Liver (tissue), 9 donors: ENCODE results near the gene CBFA2T2. TPM values are rescaled to one million over a fixed set of nuclear protein-coding genes. Genes with fewer than 3 reads are reported as not detected.

Source experiments
- DNase-seq: peaks from one replicate; pipeline ENCODE4 v3.0.0-alpha.2; 2017; ENCODE audit warnings: low spot score
- H3K27ac ChIP-seq, 2 donors: one replicate each; pipeline ENCODE4 v1.7.0; 2013; ENCODE audit warnings: inconsistent platforms in 2 of 2, low read length in 2 of 2, control low read depth in 1 of 2, low read depth in 1 of 2, mild to moderate bottlenecking in 1 of 2
- H3K27me3 ChIP-seq, 4 donors: one replicate each; pipeline versions ENCODE4 v1.6.1 to v1.7.0; 2013; ENCODE audit warnings: low read length in 3 of 4, inconsistent platforms in 1 of 4, mild to moderate bottlenecking in 1 of 4, moderate library complexity in 1 of 4; ENCODE audit not compliant: control insufficient read depth in 4 of 4, insufficient read depth in 4 of 4
- H3K36me3 ChIP-seq, 4 donors: one replicate each; pipeline versions ENCODE4 v1.6.1 to v1.7.0; 2013; ENCODE audit warnings: low read length in 3 of 4, mild to moderate bottlenecking in 3 of 4, low read depth in 1 of 4, moderate library complexity in 1 of 4; ENCODE audit not compliant: control insufficient read depth in 4 of 4, insufficient read depth in 3 of 4
- H3K4me1 ChIP-seq, 4 donors: one replicate each; pipeline versions ENCODE4 v1.6.1 to v1.7.0; 2013; ENCODE audit warnings: low read length in 3 of 4, mild to moderate bottlenecking in 3 of 4, moderate library complexity in 1 of 4; ENCODE audit not compliant: control insufficient read depth in 4 of 4, insufficient read depth in 4 of 4
- H3K4me3 ChIP-seq, 3 donors: one replicate each; pipeline versions ENCODE4 v1.6.1 to v1.7.0; 2013; ENCODE audit warnings: low read length in 3 of 3, control low read depth in 1 of 3, low read depth in 1 of 3, mild to moderate bottlenecking in 1 of 3
- H3K9ac ChIP-seq, 2 donors: one replicate each; pipeline ENCODE4 v1.7.0; 2013; ENCODE audit warnings: low read length in 2 of 2, mild to moderate bottlenecking in 2 of 2, moderate library complexity in 2 of 2, control low read depth in 1 of 2, low read depth in 1 of 2
- H3K9me3 ChIP-seq, 4 donors: one replicate each; pipeline versions ENCODE4 v1.6.1 to v1.7.0; 2013; ENCODE audit warnings: low read length in 3 of 4; ENCODE audit not compliant: control insufficient read depth in 4 of 4
- EGR1 ChIP-seq, 2 donors: IDR thresholded peaks; 2 replicates each; pipeline ENCODE4 v1.6.1; 2016 to 2018; ENCODE audit warnings: antibody characterized with exemption in 2 of 2, low read depth in 2 of 2
- FOXA1 ChIP-seq: IDR thresholded peaks from 2 replicates; pipeline ENCODE4 v1.6.1; 2016; ENCODE audit warnings: antibody characterized with exemption
- FOXA2 ChIP-seq: IDR thresholded peaks from 2 replicates; pipeline ENCODE4 v1.6.1; 2016; ENCODE audit warnings: antibody characterized with exemption
- GABPA ChIP-seq, 2 donors: IDR thresholded peaks in 1 of 2; conservative IDR thresholded peaks in 1 of 2; 2 replicates each; pipeline ENCODE4 v1.6.1; 2016; ENCODE audit warnings: antibody characterized with exemption in 2 of 2, mild to moderate bottlenecking in 1 of 2, moderate library complexity in 1 of 2
- HNF4A ChIP-seq, 2 donors: conservative IDR thresholded peaks; 2 replicates each; pipeline ENCODE4 v1.6.1; 2016; ENCODE audit warnings: antibody characterized with exemption in 2 of 2, mild to moderate bottlenecking in 2 of 2
- HNF4G ChIP-seq: IDR thresholded peaks from 2 replicates; pipeline ENCODE4 v1.6.1; 2016; ENCODE audit warnings: antibody characterized with exemption
- JUND ChIP-seq, 2 donors: IDR thresholded peaks; 2 replicates each; pipeline ENCODE4 v1.6.1; 2016; ENCODE audit warnings: antibody characterized with exemption in 2 of 2
- NR2F2 ChIP-seq: IDR thresholded peaks from 2 replicates; pipeline ENCODE4 v1.6.1; 2016; ENCODE audit warnings: antibody characterized with exemption
- RAD21 ChIP-seq, 2 donors: IDR thresholded peaks; 2 replicates each; pipeline ENCODE4 v1.6.1; 2016; ENCODE audit warnings: antibody characterized with exemption in 2 of 2, mild to moderate bottlenecking in 2 of 2
- SP1 ChIP-seq: IDR thresholded peaks from 2 replicates; pipeline ENCODE4 v1.6.1; 2018; ENCODE audit warnings: antibody characterized with exemption, mild to moderate bottlenecking
- TAF1 ChIP-seq: conservative IDR thresholded peaks from 2 replicates; pipeline ENCODE4 v1.6.1; 2016; ENCODE audit warnings: antibody characterized with exemption, mild to moderate bottlenecking
- YY1 ChIP-seq: IDR thresholded peaks from 2 replicates; pipeline ENCODE4 v1.6.1; 2016; ENCODE audit warnings: antibody characterized with exemption, mild to moderate bottlenecking
- WGBS: extraction: QIAGEN DNeasy Blood & Tissue Kit; methylation state at CpG from one replicate; pipeline ENCODE4 v1.1.7; 2013; 5-methylcytosine and 5-hydroxymethylcytosine counted together
- polyA plus RNA-seq, 2 donors: library from polyadenylated mRNA; stranded (reverse) in 1 of 2; unstranded in 1 of 2; fragments of 200-250 nt in 1 of 2; fragments of >200 nt in 1 of 2; fragmentation: Nextera tagmentation in 1 of 2; extraction: Ambion mirVana in 1 of 2; gene quantifications; one replicate each; pipeline versions ENCODE4 v1.2.1 to v1.2.3, GENCODE V29; 2013 to 2015
- total RNA-seq, 2 donors: library from RNA; depleted of rRNA; stranded (reverse); fragments of >200 nt; gene quantifications; one replicate each; pipeline ENCODE4 v1.2.3, GENCODE V29; 2014
- TF ChIP-seq, protein P1 (sequence below): IDR thresholded peaks from 2 replicates; pipeline ENCODE4 v1.6.1; 2016; ENCODE audit warnings: antibody characterized with exemption
- TF ChIP-seq, protein P2 (sequence below): IDR thresholded peaks from 2 replicates; pipeline ENCODE4 v1.6.1; 2016; ENCODE audit warnings: antibody characterized with exemption
- TF ChIP-seq, protein P3 (sequence below): IDR thresholded peaks from 2 replicates; pipeline ENCODE4 v1.6.1; 2016; ENCODE audit warnings: antibody characterized with exemption
- TF ChIP-seq, protein P4 (sequence below): fragments of 150-350 bp; IDR thresholded peaks from 2 replicates; pipeline ENCODE4 v1.5.1; 2017; ENCODE audit warnings: improper control_type of control experiment, low read depth, low read length; ENCODE audit not compliant: missing input control
- donor health status: healthy.
- donor health status: healthy.
- donor health status: healthy.
- donor health status: healthy.
- donor health status: healthy.

The CBFA2T2 gene
- total and polyA plus RNA-seq, 4 donors: 2.0 to 5.5 (median 5.3) TPM

DNA sequence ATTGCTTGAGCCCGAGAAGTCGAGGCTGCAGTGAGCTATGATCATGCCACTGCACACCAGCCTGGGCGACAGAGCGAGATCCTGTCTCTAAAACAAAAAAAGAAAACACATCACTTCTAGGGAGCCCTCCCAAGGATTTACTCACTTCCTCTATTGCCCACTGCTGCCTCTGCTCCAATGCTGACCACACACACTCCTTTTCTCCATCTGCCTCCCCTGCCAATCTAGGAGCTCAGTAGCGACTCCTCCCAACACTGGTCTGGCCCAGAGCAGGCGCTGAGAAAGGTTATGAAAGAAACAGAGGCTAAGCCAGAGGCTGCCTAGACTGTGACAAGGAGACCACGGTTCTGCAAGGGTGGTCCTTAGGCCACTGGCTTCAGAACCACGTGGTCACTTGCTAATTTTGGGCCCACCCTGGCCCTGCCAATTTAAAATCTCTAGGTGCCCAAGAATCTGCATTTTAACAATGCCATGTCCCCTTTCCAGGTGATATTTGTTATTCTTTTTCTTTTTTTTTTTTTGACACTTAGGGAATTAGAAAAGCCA lies 197.5 kb downstream of the CBFA2T2 start:
- H3K4me1 ChIP-seq: peaks cover 2 to 19% (median 8%) of the 10 kb centered on the region in 4 donors
- no peak overlapping the region for H3K4me3 ChIP-seq
- H3K9me3 ChIP-seq: no peaks in the 10 kb centered on the region
- no peak overlapping the region for H3K27ac ChIP-seq
- no peak overlapping the region for H3K9ac ChIP-seq
- TF ChIP-seq NR2F2 (no peak), YY1 (no peak)
- no peaks in the 10 kb centered on the region for H3K27me3 ChIP-seq
- 81% methylated on average over 8 of the region's 8 CpGs for WGBS
- DNase-seq: no peak
- no peaks in the 10 kb centered on the region for H3K36me3 ChIP-seq

DNA sequence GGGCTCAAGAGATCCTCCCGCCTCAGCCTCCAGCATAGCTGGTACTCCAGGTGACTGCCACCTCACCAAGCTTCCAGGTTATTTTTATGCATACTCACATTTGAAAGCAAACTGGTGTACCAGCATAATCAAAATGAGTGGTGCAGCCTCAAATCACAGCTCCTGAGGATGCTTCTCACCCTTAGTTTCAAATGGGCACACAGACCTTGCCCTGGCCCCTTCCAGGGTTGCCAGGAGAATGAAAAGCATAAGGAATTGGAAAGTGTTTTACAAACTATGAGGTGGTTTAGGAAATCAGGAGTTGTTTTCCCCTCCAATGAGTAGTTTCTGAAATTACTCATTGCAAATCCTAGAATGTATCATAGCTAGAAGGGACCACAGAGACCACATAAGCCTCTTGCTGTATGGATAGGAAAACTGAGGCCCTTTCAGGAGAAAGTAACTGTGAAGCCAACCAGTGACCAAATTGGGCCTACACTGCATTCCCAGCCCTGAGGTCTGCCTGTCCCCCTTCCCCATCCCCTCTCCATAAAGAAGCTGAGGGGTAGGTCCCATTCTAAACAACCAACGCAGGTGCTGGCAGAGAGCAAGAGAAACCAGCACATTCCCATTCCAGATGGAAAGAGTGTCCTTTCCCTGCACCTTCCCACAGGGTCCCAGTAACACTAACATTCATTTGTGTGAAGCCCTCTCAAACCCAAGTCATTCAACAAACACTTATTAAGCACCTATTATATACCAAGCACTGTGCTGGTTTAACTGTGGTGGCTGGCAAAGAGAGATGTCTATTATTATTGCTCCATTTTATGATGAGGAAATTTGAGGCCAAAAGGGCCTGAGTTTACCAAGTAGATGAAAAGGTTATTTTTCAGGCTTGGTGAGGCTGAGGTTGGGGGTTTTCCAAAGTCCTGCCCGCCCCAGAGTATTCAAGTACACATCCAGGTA lies 198.4 kb downstream of the CBFA2T2 start:
- Histone ChIP-seq H3K9ac (no peak overlapping the region), H3K27me3 (no peaks in the 10 kb centered on the region), H3K27ac (no peak overlapping the region), H3K4me3 (no peak overlapping the region), H3K4me1 (peaks cover 2 to 19% (median 8%) of the 10 kb centered on the region in 4 donors), H3K36me3 (no peaks in the 10 kb centered on the region), H3K9me3 (no peaks in the 10 kb centered on the region)
- WGBS: 96% methylated on average over 3 of the region's 3 CpGs
- TF ChIP-seq FOXA1: no peak
- TF ChIP-seq, protein P1, sequence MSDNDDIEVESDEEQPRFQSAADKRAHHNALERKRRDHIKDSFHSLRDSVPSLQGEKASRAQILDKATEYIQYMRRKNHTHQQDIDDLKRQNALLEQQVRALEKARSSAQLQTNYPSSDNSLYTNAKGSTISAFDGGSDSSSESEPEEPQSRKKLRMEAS: no peak
- TF ChIP-seq, protein P2, sequence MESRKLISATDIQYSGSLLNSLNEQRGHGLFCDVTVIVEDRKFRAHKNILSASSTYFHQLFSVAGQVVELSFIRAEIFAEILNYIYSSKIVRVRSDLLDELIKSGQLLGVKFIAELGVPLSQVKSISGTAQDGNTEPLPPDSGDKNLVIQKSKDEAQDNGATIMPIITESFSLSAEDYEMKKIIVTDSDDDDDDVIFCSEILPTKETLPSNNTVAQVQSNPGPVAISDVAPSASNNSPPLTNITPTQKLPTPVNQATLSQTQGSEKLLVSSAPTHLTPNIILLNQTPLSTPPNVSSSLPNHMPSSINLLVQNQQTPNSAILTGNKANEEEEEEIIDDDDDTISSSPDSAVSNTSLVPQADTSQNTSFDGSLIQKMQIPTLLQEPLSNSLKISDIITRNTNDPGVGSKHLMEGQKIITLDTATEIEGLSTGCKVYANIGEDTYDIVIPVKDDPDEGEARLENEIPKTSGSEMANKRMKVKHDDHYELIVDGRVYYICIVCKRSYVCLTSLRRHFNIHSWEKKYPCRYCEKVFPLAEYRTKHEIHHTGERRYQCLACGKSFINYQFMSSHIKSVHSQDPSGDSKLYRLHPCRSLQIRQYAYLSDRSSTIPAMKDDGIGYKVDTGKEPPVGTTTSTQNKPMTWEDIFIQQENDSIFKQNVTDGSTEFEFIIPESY: no peak
- TF ChIP-seq YY1: no peak
- no peak for TF ChIP-seq HNF4A (conservative IDR thresholded peaks at IDR 0.05)
- no peak for DNase-seq

DNA sequence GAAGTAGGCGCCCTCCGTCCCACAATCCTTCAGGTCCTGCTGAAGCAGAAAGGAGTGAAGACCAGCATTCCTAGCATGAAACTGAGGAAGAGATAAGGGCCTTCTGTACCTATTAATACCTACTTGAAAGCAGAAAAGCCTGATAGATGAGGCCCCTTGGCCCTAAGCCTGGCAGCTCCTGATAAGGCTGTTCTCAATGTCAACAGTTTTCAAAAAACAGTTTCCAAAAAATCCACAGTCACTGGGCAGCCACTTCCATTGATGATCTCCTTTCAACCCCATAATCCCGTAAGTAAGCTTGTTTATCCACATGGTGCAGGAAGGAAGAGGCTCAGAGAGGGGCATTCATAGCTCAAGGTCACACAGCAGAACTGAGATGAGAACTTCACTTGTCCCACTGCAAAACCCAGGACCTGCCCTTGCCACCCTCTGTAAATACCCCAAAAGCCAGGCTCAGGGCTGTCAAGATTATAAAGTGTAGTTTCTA lies 199.1 kb downstream of the CBFA2T2 start:
- no peaks in the 10 kb centered on the region for H3K9me3 ChIP-seq
- peaks cover 2 to 16% (median 8%) of the 10 kb centered on the region in 4 donors for H3K4me1 ChIP-seq
- 88% methylated on average over 3 of the region's 3 CpGs for WGBS
- TF ChIP-seq EGR1 (IDR thresholded peaks at IDR 0.05; ENCODE audit: low read depth in 2 of 2) (no peak), RAD21 (IDR thresholded peaks at IDR 0.05) (no peak), TAF1 (no peak), FOXA2 (no peak), GABPA (IDR thresholded peaks at IDR 0.05 in 1 of 2, conservative IDR thresholded peaks at IDR 0.05 in 1 of 2) (no peak), NR2F2 (no peak), SP1 (no peak), HNF4G (no peak), FOXA1 (no peak), JUND (IDR thresholded peaks at IDR 0.05) (no peak), YY1 (no peak)
- TF ChIP-seq, protein P3, sequence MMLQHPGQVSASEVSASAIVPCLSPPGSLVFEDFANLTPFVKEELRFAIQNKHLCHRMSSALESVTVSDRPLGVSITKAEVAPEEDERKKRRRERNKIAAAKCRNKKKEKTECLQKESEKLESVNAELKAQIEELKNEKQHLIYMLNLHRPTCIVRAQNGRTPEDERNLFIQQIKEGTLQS: no peak
- TF ChIP-seq, protein P4, sequence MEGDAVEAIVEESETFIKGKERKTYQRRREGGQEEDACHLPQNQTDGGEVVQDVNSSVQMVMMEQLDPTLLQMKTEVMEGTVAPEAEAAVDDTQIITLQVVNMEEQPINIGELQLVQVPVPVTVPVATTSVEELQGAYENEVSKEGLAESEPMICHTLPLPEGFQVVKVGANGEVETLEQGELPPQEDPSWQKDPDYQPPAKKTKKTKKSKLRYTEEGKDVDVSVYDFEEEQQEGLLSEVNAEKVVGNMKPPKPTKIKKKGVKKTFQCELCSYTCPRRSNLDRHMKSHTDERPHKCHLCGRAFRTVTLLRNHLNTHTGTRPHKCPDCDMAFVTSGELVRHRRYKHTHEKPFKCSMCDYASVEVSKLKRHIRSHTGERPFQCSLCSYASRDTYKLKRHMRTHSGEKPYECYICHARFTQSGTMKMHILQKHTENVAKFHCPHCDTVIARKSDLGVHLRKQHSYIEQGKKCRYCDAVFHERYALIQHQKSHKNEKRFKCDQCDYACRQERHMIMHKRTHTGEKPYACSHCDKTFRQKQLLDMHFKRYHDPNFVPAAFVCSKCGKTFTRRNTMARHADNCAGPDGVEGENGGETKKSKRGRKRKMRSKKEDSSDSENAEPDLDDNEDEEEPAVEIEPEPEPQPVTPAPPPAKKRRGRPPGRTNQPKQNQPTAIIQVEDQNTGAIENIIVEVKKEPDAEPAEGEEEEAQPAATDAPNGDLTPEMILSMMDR: no peak
- TF ChIP-seq, protein P2: no peak
- H3K36me3 ChIP-seq: no peaks in the 10 kb centered on the region
- no peak overlapping the region for H3K27ac ChIP-seq
- no peaks in the 10 kb centered on the region for H3K27me3 ChIP-seq
- H3K4me3 ChIP-seq: no peak overlapping the region
- peak; percentile 57 for DNase-seq
- H3K9ac ChIP-seq: no peak overlapping the region
